Measurements from ENCODE around the gene ZNF552.
"Not testable (repeated sequence)": the region's sequence is repeated elsewhere in the genome, so short reads cannot be mapped to it uniquely, and the experiment has no call there.

DNA sequence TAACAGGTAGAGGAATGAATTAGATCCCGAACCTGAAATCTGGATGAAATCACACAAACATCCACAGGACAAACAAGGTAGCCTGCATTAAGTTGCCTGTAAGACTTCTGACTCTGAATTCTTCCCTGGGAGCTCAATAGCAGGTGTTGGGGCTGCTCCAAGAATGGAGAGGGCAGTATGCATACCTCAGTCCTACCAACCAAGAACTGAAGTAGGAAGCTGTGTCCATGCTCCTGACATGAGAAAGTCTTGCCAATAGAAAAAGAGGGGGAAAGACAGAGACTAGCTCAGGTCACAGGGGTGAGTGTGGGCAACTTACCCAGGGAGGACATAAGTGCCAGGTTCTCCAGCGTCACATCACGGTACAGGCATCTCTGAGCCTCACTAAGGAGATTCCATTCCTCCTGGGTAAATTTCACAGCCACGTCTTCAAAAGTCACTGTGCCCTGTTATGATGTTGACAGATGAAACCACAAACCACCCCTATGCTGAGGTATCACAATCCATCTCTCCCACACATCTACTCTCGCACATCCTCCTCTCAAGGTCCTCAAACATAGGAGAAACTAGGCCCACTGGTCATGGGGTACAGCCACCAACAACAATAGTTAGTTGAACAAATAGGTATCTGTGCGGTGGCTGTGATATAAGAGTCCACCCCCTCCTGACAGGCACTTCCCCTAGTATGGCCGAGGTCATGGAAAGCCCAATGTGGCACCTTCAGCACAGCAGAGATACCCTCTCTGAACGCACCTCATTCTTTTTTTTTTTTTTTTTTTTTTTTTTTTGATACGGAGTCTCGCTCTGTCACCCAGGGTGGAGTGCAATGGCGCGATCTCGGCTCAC, 1.5 kb downstream of the ZNF552 start:
- TF ChIP-seq, protein P1, sequence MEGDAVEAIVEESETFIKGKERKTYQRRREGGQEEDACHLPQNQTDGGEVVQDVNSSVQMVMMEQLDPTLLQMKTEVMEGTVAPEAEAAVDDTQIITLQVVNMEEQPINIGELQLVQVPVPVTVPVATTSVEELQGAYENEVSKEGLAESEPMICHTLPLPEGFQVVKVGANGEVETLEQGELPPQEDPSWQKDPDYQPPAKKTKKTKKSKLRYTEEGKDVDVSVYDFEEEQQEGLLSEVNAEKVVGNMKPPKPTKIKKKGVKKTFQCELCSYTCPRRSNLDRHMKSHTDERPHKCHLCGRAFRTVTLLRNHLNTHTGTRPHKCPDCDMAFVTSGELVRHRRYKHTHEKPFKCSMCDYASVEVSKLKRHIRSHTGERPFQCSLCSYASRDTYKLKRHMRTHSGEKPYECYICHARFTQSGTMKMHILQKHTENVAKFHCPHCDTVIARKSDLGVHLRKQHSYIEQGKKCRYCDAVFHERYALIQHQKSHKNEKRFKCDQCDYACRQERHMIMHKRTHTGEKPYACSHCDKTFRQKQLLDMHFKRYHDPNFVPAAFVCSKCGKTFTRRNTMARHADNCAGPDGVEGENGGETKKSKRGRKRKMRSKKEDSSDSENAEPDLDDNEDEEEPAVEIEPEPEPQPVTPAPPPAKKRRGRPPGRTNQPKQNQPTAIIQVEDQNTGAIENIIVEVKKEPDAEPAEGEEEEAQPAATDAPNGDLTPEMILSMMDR (IDR thresholded peaks at IDR 0.05): not testable (repeated sequence)
- not testable (repeated sequence) for TF ChIP-seq EP300, POLR2A, POLR2AphosphoS5 (IDR thresholded peaks at IDR 0.05)

All from suprapubic skin (tissue), 4 donors.